ENCODE measurements around the gene TARBP1.

The TARBP1 gene, protein sequence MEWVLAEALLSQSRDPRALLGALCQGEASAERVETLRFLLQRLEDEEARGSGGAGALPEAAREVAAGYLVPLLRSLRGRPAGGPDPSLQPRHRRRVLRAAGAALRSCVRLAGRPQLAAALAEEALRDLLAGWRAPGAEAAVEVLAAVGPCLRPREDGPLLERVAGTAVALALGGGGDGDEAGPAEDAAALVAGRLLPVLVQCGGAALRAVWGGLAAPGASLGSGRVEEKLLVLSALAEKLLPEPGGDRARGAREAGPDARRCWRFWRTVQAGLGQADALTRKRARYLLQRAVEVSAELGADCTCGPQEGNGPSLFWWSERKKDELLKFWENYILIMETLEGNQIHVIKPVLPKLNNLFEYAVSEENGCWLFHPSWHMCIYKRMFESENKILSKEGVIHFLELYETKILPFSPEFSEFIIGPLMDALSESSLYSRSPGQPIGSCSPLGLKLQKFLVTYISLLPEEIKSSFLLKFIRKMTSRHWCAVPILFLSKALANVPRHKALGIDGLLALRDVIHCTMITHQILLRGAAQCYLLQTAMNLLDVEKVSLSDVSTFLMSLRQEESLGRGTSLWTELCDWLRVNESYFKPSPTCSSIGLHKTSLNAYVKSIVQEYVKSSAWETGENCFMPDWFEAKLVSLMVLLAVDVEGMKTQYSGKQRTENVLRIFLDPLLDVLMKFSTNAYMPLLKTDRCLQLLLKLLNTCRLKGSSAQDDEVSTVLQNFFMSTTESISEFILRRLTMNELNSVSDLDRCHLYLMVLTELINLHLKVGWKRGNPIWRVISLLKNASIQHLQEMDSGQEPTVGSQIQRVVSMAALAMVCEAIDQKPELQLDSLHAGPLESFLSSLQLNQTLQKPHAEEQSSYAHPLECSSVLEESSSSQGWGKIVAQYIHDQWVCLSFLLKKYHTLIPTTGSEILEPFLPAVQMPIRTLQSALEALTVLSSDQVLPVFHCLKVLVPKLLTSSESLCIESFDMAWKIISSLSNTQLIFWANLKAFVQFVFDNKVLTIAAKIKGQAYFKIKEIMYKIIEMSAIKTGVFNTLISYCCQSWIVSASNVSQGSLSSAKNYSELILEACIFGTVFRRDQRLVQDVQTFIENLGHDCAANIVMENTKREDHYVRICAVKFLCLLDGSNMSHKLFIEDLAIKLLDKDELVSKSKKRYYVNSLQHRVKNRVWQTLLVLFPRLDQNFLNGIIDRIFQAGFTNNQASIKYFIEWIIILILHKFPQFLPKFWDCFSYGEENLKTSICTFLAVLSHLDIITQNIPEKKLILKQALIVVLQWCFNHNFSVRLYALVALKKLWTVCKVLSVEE (N-terminal part only)

DNA sequence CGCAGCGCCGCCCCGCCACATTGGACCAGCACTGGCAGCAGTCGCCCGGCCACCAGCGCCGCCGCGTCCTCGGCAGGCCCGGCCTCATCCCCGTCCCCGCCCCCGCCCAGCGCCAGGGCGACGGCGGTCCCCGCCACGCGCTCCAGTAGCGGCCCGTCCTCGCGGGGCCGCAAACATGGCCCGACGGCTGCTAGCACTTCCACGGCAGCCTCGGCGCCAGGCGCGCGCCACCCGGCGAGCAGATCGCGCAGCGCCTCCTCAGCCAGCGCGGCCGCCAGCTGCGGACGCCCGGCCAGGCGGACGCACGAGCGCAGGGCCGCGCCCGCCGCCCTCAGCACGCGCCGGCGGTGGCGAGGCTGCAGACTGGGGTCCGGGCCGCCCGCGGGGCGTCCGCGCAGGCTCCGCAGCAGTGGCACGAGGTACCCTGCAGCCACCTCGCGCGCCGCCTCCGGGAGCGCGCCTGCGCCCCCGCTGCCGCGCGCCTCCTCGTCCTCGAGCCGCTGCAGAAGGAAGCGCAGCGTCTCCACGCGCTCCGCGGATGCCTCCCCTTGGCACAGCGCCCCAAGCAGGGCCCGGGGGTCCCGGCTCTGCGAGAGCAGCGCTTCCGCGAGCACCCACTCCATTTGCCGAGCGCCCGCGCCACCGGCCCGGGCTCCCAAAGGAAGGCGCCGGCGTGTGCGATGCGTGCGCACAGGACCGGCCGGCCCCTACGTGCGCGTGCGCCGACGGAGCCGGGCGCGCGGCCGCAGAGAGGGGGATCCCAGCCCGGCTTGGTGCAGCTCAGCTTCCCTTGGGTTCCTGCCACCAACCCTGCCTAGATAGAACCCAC is at the start of gene TARBP1:
Gene TARBP1, minus strand, starts transcription at position 699 of the 829 bp plus-strand sequence. Its CDS starts 76 bp downstream, at position 623.
- H3K4me3 ChIP-seq (ENCODE audit: low read depth in 1 of 2, low read length in 2 of 2): peak within 1 kb of the TSS; percentile 77 to 81
- no peaks in the 10 kb centered on the region for H3K36me3 ChIP-seq (ENCODE audit: insufficient read depth, low read length)
- H3K27ac ChIP-seq (ENCODE audit: low read depth, low read length): peak within 1 kb of the TSS; percentile 75
- peaks cover 4% of the 10 kb centered on the region for H3K4me1 ChIP-seq (ENCODE audit: insufficient read depth, low read length)
- no peaks in the 10 kb centered on the region for H3K9me3 ChIP-seq (ENCODE audit: low read length)
- no peaks in the 10 kb centered on the region for H3K27me3 ChIP-seq (ENCODE audit: control insufficient read depth in 1 of 2, insufficient read depth in 2 of 2, low read length in 2 of 2)
- peak within 1 kb of the TSS; percentile 50 for H3K9ac ChIP-seq (ENCODE audit: low read length)

DNA sequence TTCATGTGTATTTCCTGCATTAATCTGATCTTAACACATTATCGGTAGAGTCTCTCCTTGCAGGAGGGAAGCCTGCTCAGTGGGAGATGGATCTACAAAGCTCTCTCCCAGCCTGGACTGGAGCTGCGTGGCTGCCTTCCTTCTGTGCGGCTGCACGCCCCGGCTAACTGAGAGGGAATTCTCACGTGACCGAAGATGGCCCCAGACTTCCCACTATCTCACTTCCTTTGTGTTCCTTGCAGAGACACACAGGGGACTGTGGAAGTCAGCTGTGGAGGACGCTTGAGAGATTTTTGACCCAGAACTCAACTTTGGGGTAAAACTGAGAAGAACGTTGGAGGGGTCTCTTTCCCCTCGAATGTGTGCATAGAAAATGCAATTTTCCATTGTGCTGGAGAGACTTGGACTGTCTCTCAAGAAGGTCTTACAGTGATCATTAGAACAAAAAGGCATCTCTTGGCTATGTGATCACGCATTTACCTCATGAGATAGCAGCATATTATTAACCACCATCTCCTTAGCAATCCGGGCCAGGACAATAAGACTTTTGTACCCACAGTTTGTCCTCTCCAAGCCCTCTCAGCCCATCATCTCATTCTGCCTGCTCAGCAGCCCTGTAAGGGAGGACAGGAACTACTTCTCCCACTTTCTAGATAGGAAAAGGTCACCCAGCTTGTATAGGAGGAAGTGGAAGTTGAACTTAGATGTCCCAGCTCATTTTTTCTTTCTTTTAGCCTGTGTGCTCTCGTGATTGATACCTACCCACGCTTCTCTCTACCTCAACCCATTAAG is 49.3 kb upstream of the TARBP1 start:
- Histone ChIP-seq H3K36me3 (ENCODE audit: insufficient read depth, low read length) (no peaks in the 10 kb centered on the region), H3K9me3 (ENCODE audit: low read length) (no peaks in the 10 kb centered on the region), H3K4me1 (ENCODE audit: insufficient read depth, low read length) (peaks cover 69% of the 10 kb centered on the region), H3K9ac (ENCODE audit: low read length) (no peak overlapping the region), H3K4me3 (ENCODE audit: low read depth in 1 of 2, low read length in 2 of 2) (no peak overlapping the region), H3K27ac (ENCODE audit: low read depth, low read length) (no peak overlapping the region), H3K27me3 (ENCODE audit: control insufficient read depth in 1 of 2, insufficient read depth in 2 of 2, low read length in 2 of 2) (no peaks in the 10 kb centered on the region)

DNA sequence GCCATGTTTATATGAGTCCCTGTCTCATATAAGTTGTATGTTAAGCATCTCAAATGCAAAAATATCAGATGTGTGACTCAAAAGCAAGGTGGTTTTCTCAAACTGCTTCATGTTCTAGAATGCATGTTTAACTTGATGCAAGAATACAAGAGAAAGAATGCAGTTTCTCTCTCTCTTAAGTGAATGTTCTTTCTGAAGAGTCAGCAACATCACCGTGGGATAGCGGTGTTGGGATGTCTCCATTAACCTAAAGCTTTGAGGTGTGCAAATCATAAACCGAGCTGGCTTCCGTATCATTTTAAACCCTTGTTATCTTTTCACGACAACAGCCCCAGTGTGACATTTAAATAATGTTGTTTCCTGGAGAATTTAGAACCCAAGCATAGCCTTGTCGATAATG is 48.4 kb upstream of the TARBP1 start:
- Histone ChIP-seq H3K9me3 (ENCODE audit: low read length) (no peaks in the 10 kb centered on the region), H3K36me3 (ENCODE audit: insufficient read depth, low read length) (no peaks in the 10 kb centered on the region), H3K4me1 (ENCODE audit: insufficient read depth, low read length) (peaks cover 69% of the 10 kb centered on the region), H3K4me3 (ENCODE audit: low read depth in 1 of 2, low read length in 2 of 2) (no peak overlapping the region), H3K9ac (ENCODE audit: low read length) (no peak overlapping the region), H3K27me3 (ENCODE audit: control insufficient read depth in 1 of 2, insufficient read depth in 2 of 2, low read length in 2 of 2) (no peaks in the 10 kb centered on the region), H3K27ac (ENCODE audit: low read depth, low read length) (no peak overlapping the region)

- H3K27me3 ChIP-seq (ENCODE audit: control insufficient read depth in 1 of 2, insufficient read depth in 2 of 2, low read length in 2 of 2): no peaks in the 10 kb centered on the region
- no peak overlapping the region for H3K4me3 ChIP-seq (ENCODE audit: low read depth in 1 of 2, low read length in 2 of 2)
- no peaks in the 10 kb centered on the region for H3K9me3 ChIP-seq (ENCODE audit: low read length)
- H3K4me1 ChIP-seq (ENCODE audit: insufficient read depth, low read length): peaks cover 65% of the 10 kb centered on the region
- no peaks in the 10 kb centered on the region for H3K36me3 ChIP-seq (ENCODE audit: insufficient read depth, low read length)
- no peak overlapping the region for H3K27ac ChIP-seq (ENCODE audit: low read depth, low read length)
- no peak overlapping the region for H3K9ac ChIP-seq (ENCODE audit: low read length)
Measured at GRCh38 chr1:234526922-234527321, 47.9 kb upstream of the TARBP1 start.

DNA sequence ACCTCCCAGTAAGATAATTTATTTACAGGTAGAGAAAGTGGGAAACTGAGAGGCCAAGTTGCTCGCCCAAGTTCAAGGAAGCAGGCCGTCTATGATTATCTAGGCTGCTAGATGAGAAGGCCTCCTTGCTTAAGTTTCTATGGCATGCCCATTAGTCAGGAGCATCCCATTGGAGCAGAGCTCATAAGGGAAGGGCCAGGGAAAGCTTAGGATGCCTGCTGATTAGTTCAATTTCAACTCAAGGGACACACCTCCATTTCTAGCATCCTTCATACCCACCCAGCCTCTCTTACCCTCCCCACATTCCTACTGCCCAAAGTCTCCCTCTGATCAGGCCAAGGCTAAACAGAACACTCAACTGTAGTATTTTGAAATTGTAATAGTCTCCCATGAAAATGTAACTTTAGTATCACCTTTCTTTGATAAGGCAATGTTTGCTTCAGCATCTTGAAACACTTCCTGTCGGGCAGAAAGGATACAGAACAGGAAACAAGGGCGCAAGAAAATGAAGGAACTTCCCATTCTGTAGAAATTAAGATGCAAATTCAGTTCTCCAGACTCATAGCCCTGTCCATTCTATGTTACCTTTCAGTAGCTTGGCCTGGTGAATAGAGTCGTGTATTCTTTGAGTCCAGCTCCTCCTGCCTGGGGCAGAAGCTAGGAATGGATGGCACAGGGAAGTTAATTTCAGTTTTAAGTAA is 46.3 kb upstream of the TARBP1 start:
- H3K4me1 ChIP-seq (ENCODE audit: insufficient read depth, low read length): peaks cover 50% of the 10 kb centered on the region
- no peak overlapping the region for H3K4me3 ChIP-seq (ENCODE audit: low read depth in 1 of 2, low read length in 2 of 2)
- H3K9ac ChIP-seq (ENCODE audit: low read length): no peak overlapping the region
- peak overlapping the region; percentile 50 for H3K27ac ChIP-seq (ENCODE audit: low read depth, low read length)
- no peaks in the 10 kb centered on the region for H3K27me3 ChIP-seq (ENCODE audit: control insufficient read depth in 1 of 2, insufficient read depth in 2 of 2, low read length in 2 of 2)
- no peaks in the 10 kb centered on the region for H3K9me3 ChIP-seq (ENCODE audit: low read length)
- no peaks in the 10 kb centered on the region for H3K36me3 ChIP-seq (ENCODE audit: insufficient read depth, low read length)

DNA sequence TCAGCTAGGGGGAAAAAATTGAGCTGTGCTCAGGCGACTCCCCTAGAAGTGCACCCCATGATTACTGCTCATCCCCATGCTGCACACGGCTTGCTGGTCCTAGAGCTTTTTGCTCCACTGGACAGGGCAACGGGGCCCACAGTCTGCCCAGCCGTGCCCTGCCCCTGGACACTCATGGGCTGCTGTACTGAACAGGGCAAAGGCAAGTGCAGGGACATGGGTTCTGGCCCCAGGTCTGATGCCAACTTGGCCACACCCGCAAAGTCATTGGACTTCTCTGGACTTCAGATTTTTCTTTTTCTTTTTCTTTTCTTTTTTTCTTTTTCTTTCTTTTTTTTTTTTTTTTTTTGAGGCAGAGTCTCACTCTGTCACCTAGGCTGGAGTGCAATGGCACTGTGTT is 42.9 kb upstream of the TARBP1 start:
- Histone ChIP-seq H3K9me3 (ENCODE audit: low read length) (no peaks in the 10 kb centered on the region), H3K4me3 (ENCODE audit: low read depth in 1 of 2, low read length in 2 of 2) (no peak overlapping the region), H3K9ac (ENCODE audit: low read length) (no peak overlapping the region), H3K27ac (ENCODE audit: low read depth, low read length) (no peak overlapping the region), H3K27me3 (ENCODE audit: control insufficient read depth in 1 of 2, insufficient read depth in 2 of 2, low read length in 2 of 2) (no peaks in the 10 kb centered on the region), H3K36me3 (ENCODE audit: insufficient read depth, low read length) (no peaks in the 10 kb centered on the region), H3K4me1 (ENCODE audit: insufficient read depth, low read length) (peaks cover 27% of the 10 kb centered on the region)

DNA sequence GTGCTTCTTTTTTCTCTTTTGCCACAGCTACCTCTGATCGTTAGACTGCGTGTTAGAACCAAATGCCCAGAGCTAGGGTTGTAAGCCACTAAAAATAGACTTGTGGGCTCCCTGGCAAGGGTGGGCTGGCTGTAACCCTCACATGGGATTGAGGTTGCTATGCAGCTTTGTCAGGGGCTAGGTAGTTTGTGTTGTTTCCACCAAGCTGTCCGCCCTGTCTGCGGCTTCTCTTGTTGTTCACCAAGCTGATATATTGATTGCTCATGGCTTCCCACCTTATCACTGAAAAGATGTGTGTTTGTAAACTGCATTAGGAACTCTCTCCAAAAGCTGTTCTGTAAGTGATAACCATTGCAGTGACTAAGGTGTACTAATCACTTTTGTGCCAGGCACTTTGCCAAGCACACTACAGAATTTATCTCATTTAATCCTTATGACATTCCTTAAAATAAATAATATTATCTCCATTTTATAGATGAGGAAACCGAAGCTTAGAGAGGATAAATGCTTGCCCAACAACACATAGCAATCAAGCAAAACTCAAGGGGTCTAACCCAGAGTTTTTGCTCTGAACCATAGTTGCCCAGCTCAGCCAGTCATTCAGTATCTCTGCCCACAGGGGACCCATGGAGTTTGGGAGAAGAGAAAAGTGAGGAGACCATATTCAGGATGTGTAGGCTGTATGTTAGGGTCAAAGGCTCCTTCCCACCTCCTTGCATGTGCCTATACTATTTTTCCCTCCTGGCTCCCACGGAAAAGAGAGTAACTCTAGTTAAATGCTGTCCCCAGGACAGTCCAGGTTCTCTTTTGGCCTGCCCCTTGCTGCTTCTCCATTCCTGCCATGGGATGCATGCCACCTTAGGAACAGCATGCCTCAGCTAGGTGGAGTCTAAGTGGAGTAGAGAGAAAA is 42.2 kb upstream of the TARBP1 start:
- no peaks in the 10 kb centered on the region for H3K36me3 ChIP-seq (ENCODE audit: insufficient read depth, low read length)
- peak overlapping the region; percentile 44 for H3K27ac ChIP-seq (ENCODE audit: low read depth, low read length)
- no peaks in the 10 kb centered on the region for H3K27me3 ChIP-seq (ENCODE audit: control insufficient read depth in 1 of 2, insufficient read depth in 2 of 2, low read length in 2 of 2)
- H3K9me3 ChIP-seq (ENCODE audit: low read length): no peaks in the 10 kb centered on the region
- H3K4me1 ChIP-seq (ENCODE audit: insufficient read depth, low read length): peaks cover 27% of the 10 kb centered on the region
- H3K4me3 ChIP-seq (ENCODE audit: low read depth in 1 of 2, low read length in 2 of 2): no peak overlapping the region
- H3K9ac ChIP-seq (ENCODE audit: low read length): no peak overlapping the region

- Histone ChIP-seq H3K9ac (ENCODE audit: low read length) (no peak overlapping the region), H3K4me1 (ENCODE audit: insufficient read depth, low read length) (peaks cover 29% of the 10 kb centered on the region)
Measured at GRCh38 chr1:234519506-234519905, 40.5 kb upstream of the TARBP1 start.

DNA sequence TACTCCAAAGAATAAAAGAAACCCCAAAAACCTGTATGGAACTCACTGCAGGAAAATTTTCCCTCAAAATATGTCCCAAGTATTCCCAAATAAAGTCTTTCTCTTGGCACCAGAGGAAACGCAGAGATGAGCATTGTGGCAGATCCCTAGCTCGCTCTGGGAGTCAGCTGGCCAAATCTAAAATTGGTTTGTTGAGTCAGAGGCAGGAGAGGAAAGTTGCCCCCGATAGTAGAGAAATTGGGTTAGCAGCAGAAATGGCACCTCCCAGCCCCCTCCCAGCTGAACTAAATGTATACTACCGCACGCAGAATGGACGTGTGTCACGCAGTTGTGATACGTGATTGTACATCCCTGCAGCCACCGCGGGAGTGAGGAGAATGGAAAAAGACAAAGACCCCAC is 39.9 kb upstream of the TARBP1 start:
- Histone ChIP-seq H3K36me3 (ENCODE audit: insufficient read depth, low read length) (no peaks in the 10 kb centered on the region), H3K9ac (ENCODE audit: low read length) (no peak overlapping the region), H3K27ac (ENCODE audit: low read depth, low read length) (peak overlapping the region; percentile 32), H3K27me3 (ENCODE audit: control insufficient read depth in 1 of 2, insufficient read depth in 2 of 2, low read length in 2 of 2) (no peaks in the 10 kb centered on the region), H3K4me3 (ENCODE audit: low read depth in 1 of 2, low read length in 2 of 2) (no peak overlapping the region), H3K9me3 (ENCODE audit: low read length) (no peaks in the 10 kb centered on the region), H3K4me1 (ENCODE audit: insufficient read depth, low read length) (peaks cover 23% of the 10 kb centered on the region)

More at GRCh38 chr1:234519506-234519905, 40.5 kb upstream of the TARBP1 start:
- H3K9me3 ChIP-seq (ENCODE audit: low read length): no peaks in the 10 kb centered on the region
- no peak overlapping the region for H3K4me3 ChIP-seq (ENCODE audit: low read depth in 1 of 2, low read length in 2 of 2)
- H3K36me3 ChIP-seq (ENCODE audit: insufficient read depth, low read length): no peaks in the 10 kb centered on the region
- peak overlapping the region; percentile 32 for H3K27ac ChIP-seq (ENCODE audit: low read depth, low read length)
- H3K27me3 ChIP-seq (ENCODE audit: control insufficient read depth in 1 of 2, insufficient read depth in 2 of 2, low read length in 2 of 2): no peaks in the 10 kb centered on the region

Data from muscle layer of colon (tissue), 2 donors.